ENCODE data around the gene XCL2. TPM values are rescaled to one million over a fixed set of nuclear protein-coding genes. Genes with fewer than 3 reads are reported as not detected.
"Not testable (repeated sequence)": the region's sequence is repeated elsewhere in the genome, so short reads cannot be mapped to it uniquely, and the experiment has no call there.

Gene XCL2
- polyA plus RNA-seq, 5 donors, result 0.53 to 2.1 (median 1.3) TPM; not detected in 1

GRCh38 chr1:168561989-168562388, 18.2 kb upstream of the XCL2 start:
- DNase-seq, result no peak

GRCh38 chr1:168560370-168560769, 16.6 kb upstream of the XCL2 start:
- DNase-seq, result no peak

GRCh38 chr1:168556647-168557046, 12.8 kb upstream of the XCL2 start:
- DNase-seq, result no peak

- DNase-seq, result no peak
These were observed 11.8 kb upstream of the XCL2 start for GRCh38 chr1:168555508-168556046.

GRCh38 chr1:168554603-168555483, 11.0 kb upstream of the XCL2 start:
- DNase-seq, result no peak

- DNase-seq, result no peak
These were observed 10.1 kb upstream of the XCL2 start for GRCh38 chr1:168553680-168554553.

- no peak for DNase-seq
These were observed 9.2 kb upstream of the XCL2 start for GRCh38 chr1:168552961-168553360.

- DNase-seq, result no peak
These were observed 7.9 kb upstream of the XCL2 start for GRCh38 chr1:168551688-168552087.

GRCh38 chr1:168550971-168551370, 7.2 kb upstream of the XCL2 start:
- no peak for DNase-seq

- not testable (repeated sequence) for DNase-seq
These were observed 2.7 kb upstream of the XCL2 start for GRCh38 chr1:168546553-168546895.

- DNase-seq, result not testable (repeated sequence)
These were observed 2.1 kb upstream of the XCL2 start for GRCh38 chr1:168545678-168546552.

GRCh38 chr1:168542978-168543377, 819 bp downstream of the XCL2 start:
- DNase-seq, result not testable (repeated sequence)

GRCh38 chr1:168540798-168541197, 3.0 kb downstream of the XCL2 start:
- DNase-seq, result not testable (repeated sequence)

- DNase-seq, result no peak
These were observed 8.3 kb downstream of the XCL2 start for GRCh38 chr1:168535536-168535935.

GRCh38 chr1:168531615-168532345, 12.0 kb downstream of the XCL2 start:
- no peak for DNase-seq

- DNase-seq, result no peak
These were observed 14.3 kb downstream of the XCL2 start for GRCh38 chr1:168529518-168529917.

- DNase-seq, result no peak
These were observed 22.3 kb downstream of the XCL2 start for GRCh38 chr1:168521401-168522000.

- DNase-seq, result no peak
These were observed 23.0 kb downstream of the XCL2 start for GRCh38 chr1:168520832-168521231.

GRCh38 chr1:168520052-168520751, 23.6 kb downstream of the XCL2 start:
- DNase-seq, result no peak

GRCh38 chr1:168518813-168519212, 25.0 kb downstream of the XCL2 start:
- no peak for DNase-seq

All from right lung (tissue), 5 donors.